RWPE1 (cell line): ENCODE data around the gene FAM135A.

Experiments used
- CTCF ChIA-PET: fragments of 350-600 bp; sonication (Branson Sonifier 250); formaldehyde crosslinking; extraction: SDS; loops from one replicate; lab custom pipeline; 2021; lab: Yijun Ruan, JAX
- POLR2A ChIA-PET: fragments of 400-600 bp; formaldehyde crosslinking; extraction: SDS; loops from one replicate; lab custom pipeline; 2020; ENCODE audit warnings: antibody characterized with exemption; ENCODE audit not compliant: low non-redundant PET; lab: Yijun Ruan, JAX
- DNase-seq: peaks from one replicate; pipeline ENCODE4 v3.0.0; 2012; ENCODE audit warnings: low spot score
- H3K27ac ChIP-seq: fragments of 450-650 bp; 2 replicates; pipeline ENCODE4 v1.5.1; 2017
- TF ChIP-seq, protein P1 (sequence below): fragments of 450-650 bp; conservative IDR thresholded peaks from 2 replicates; pipeline ENCODE4 v1.5.1; 2017; ENCODE audit warnings: low read depth, mild to moderate bottlenecking

FAM135A gene

DNA sequence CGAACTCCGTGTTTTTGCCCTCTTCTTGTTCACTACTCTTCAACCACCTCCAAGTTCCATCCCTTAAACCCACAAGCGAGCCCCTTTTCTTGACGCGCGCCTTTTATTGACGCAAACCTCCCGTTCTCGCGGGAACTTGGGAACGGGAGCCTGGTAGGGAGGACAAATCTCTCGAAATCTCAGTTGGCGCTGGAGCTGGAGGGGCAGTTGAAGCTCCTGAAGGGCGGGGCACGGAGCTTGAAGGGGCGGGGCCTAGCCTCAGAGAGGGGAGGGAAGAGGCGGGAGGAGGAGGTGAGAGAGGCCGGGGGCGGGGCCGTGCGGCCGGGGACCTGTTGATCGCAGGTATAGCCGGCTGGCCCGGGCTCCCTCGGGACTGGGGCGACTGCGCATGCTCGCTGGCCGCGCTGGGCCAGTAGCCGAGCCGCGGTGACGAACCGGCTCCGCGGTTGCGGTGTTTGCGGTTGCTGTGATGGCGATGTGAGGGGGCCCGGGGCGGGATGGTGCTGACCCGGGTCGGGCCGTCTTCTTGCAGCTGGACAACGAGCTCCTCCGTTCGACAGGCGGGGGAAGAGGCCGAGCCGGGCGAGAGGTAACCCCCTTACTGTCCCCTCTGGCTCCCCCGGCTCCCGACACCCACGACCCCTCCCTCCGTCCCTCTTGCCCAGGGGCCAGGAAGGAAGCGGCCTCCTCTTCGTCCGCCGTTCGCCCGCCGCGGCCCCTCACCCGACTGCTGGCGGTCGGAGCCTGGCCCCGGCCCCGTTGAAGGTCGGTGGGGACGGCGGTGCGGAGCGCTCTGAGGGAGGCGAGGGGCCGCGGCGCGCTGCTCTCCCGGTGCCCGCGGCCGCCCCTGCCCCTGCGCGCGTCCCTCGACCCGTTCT, at the start of gene FAM135A:
FAM135A (plus strand) TSS at position 395 of the 878 bp plus-strand sequence. CDS start 14,835 bp downstream, outside the sequence.
- POLR2A ChIA-PET: interaction anchor here (0.7 to 0.9 kb wide), 2 partner anchors 15 to 172 kb away, joined by 3 read pairs; no protein-coding TSS in a partner anchor

DNA sequence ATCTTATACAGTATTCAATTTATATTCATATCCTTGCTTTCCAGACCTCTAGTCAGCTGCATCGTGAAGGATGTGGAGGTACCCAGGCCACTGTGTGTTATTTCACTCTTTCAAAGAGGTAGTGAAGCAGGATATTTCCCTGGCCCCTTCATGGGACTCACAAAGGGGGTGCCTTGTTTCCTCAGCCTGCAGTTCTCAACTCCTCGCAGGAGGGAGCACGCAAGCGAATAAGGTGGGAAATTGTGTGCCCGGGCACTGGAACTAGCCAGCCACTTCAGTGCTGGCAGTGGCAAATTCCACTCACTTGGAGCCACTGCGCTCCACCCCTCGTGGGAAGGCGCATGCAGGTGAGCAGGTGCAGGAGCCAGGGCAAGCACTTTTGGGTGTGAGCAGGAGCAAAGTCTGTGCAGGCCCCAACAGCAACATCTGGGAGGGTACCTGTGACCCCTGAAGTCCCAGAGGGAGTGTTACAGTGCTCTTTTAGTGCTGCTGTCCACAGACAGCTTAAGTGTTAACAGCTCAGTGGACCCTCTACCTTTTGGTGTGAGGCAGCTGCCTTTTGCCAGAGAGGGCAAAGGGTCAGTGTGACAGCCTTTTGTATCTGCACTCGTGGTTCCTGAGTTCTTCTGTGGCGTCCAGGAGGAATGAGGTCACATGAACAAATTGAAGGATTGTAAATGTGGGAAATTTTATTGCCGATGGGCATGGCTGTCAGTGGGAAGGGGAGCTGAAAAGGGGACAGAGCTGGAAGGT, 49.4 kb upstream of the FAM135A start:
- H3K27ac ChIP-seq: no peak overlapping the region
- POLR2A ChIA-PET: no interaction called here
- no peak for DNase-seq
- CTCF ChIA-PET: interaction anchor here (0.9 kb wide), 1 partner anchor 54 kb away, joined by 3 read pairs; no protein-coding TSS in a partner anchor
- TF ChIP-seq, protein P1, sequence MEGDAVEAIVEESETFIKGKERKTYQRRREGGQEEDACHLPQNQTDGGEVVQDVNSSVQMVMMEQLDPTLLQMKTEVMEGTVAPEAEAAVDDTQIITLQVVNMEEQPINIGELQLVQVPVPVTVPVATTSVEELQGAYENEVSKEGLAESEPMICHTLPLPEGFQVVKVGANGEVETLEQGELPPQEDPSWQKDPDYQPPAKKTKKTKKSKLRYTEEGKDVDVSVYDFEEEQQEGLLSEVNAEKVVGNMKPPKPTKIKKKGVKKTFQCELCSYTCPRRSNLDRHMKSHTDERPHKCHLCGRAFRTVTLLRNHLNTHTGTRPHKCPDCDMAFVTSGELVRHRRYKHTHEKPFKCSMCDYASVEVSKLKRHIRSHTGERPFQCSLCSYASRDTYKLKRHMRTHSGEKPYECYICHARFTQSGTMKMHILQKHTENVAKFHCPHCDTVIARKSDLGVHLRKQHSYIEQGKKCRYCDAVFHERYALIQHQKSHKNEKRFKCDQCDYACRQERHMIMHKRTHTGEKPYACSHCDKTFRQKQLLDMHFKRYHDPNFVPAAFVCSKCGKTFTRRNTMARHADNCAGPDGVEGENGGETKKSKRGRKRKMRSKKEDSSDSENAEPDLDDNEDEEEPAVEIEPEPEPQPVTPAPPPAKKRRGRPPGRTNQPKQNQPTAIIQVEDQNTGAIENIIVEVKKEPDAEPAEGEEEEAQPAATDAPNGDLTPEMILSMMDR: no peak

More for the DNA sequence above, at the start of gene FAM135A:
- TF ChIP-seq, protein P1: no peak
- CTCF ChIA-PET: interaction anchor here (0.6 to 4.3 kb wide), 4 partner anchors 44 to 132 kb away, joined by 3 to 18 read pairs (median 4); no protein-coding TSS in a partner anchor
- peak within 1 kb of the TSS; percentile 82 for H3K27ac ChIP-seq
- DNase-seq: peak; percentile 97

DNA sequence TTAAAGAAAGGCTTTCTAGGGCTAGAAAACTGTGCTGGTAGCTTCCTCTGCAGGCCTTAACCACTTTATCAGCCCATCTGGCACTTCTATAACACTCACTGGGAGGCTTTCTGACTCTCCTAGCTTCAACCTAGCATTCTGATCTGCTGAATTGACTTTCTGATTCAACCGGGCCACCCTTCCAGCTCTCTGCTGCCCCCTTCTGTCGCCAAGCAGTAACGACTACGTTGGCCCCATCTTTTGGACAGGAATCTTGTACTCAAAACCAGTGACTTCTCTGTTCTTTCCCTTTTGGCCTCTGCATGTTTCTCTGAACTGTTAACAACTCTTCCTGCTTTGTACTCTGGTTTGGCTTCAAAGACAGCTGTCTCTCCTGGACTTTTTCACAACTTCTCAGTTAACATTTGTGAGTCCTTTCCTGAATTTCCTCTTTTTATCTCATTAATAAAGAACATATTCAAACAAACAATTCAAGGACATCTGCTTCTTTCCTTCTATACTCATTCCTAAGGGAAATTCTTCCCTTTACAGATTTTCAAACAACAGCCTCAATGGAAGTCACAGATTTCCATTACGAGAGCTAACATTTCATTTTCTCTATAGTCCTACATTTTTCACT, 43.9 kb upstream of the FAM135A start:
- CTCF ChIA-PET: interaction anchor here (0.5 to 4.6 kb wide), 20 partner anchors 33 to 930 kb away, joined by 3 to 26 read pairs (median 4); partner anchors contain the start of gene FAM135A
- TF ChIP-seq, protein P1: peak; percentile 87
- POLR2A ChIA-PET: interaction anchor here (0.7 kb wide), 1 partner anchor 59 kb away, joined by 3 read pairs; no protein-coding TSS in a partner anchor
- H3K27ac ChIP-seq: no peak overlapping the region
- peak; percentile 66 for DNase-seq

DNA sequence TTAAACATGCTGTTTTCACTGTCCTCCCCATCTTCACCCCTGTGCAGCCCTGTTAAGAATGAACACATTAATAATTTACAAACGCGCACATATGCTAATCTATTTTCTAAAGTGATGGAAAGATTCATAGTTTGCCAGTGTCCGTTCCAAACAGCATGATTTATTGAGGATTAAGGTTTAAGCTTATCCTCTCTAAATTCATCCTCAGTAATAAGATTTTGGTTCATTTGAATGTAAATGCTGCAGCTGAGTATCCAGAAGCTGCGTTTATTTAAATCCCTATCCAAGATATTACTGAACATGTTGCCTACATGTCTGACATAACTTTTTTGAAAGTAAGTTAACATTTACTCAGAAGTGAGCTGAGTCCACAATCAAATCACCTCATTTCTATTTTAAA, 42.8 kb upstream of the FAM135A start:
- no peak for DNase-seq
- CTCF ChIA-PET: interaction anchor here (0.7 to 4.6 kb wide), 4 partner anchors 44 to 183 kb away, joined by 3 to 26 read pairs (median 12); partner anchors contain the start of gene FAM135A
- POLR2A ChIA-PET: no interaction called here

DNA sequence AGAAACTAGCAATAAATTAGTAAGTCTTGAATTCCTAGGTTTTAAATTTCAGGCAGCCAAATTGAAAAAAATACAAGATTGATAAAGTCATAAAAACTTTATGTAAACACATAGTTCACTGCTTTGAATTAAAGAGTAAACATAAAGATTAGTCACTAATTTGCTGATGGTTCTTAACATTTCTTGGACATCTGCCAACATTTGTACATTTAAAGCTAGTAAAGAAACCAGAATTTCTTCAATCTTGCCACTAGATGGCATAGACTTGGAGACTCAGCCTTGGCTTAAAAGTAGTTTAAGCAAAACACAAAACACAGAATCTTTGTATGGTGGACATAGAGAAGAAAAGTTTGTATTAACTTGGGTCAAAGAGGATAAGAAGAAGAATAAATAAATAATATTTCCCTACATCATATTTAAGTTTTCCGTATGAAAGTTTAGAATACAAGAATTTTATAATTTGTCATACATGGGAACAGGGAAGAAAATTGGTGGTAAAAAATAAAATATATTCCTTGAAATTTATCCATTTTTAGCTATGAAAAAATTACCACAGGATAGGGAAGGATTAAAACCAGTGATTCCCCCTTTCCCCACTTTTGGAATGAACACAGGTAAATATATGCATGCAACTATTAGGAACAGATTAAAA, 41.7 kb upstream of the FAM135A start:
- DNase-seq: peak; percentile 58
- TF ChIP-seq, protein P1: peak; percentile 82
- ChIA-PET CTCF (interaction anchor here (0.5 to 4.6 kb wide), 8 partner anchors 19 to 639 kb away, joined by 3 to 26 read pairs (median 3); no protein-coding TSS in a partner anchor), POLR2A (no interaction called here)
- no peak overlapping the region for H3K27ac ChIP-seq

More for the DNA sequence above, 42.8 kb upstream of the FAM135A start:
- no peak overlapping the region for H3K27ac ChIP-seq
- TF ChIP-seq, protein P1: no peak
